ENCODE results near the gene CYGB. TPM values are rescaled to one million over a fixed set of nuclear protein-coding genes. Genes with fewer than 3 reads are reported as not detected.

The CYGB gene
- total and polyA plus RNA-seq, 2 of the 13 experiments (the other 11 are each of a cell fraction or from before 2014, with no cell fraction given) = 18.9 to 27.1 TPM

DNA sequence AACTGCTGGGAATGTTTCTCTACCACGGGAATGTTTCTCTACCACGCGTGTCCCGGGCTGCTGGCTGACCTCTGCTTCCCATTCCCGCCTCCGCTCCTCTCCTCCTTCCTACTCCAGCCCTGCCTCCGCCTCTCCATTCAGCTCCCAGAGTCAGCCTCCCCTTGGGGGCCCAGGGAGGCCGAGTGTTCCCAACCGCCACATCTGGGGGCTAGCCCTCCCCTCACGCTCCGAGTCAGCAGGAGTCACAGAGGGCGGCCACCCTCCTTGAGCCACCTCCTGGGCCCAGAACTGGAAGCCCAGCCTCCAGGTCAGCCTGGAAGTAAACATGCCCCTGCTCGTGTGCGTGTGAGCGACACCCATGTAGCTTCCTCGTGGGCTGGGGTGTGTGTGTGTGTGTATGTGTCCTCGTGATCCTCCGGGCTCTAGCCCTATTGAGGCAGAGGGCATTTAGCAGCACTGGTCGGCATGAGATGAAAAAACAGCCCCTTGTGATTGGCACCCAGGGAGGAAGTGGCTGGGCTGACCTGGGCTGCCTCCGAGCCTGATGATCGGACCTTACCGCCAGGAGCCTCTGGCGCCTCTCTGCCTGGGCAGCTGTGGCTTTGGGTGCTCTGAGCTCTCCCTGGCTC is 7.3 kb downstream of the CYGB start (continued):
- TF ChIP-seq, protein P1, sequence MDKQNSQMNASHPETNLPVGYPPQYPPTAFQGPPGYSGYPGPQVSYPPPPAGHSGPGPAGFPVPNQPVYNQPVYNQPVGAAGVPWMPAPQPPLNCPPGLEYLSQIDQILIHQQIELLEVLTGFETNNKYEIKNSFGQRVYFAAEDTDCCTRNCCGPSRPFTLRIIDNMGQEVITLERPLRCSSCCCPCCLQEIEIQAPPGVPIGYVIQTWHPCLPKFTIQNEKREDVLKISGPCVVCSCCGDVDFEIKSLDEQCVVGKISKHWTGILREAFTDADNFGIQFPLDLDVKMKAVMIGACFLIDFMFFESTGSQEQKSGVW (CRISPR knock-in tag; IDR thresholded peaks at IDR 0.05; ENCODE audit: borderline replicate concordance) = no peak
- TF ChIP-seq ERF (CRISPR knock-in tag; IDR thresholded peaks at IDR 0.05) (no peak), ZNF296 (CRISPR knock-in tag; conservative IDR thresholded peaks at IDR 0.05) (peak; percentile 23; the same call in 1 of the 2 replicates), ZNF205 (CRISPR knock-in tag; IDR thresholded peaks at IDR 0.05) (0 out of 2 replicates have a peak, but pooled peaks have one; percentile 9), GABPB1 (CRISPR knock-in tag; IDR thresholded peaks at IDR 0.05) (0 out of 2 replicates have a peak, but pooled peaks have one; percentile 2), RBM39 (IDR thresholded peaks at IDR 0.05; ENCODE audit: low read depth, low read length, poor library complexity, severe bottlenecking) (peak; percentile 62), EHMT2 (IDR thresholded peaks at IDR 0.05; ENCODE audit: borderline replicate concordance, low read depth, low read length) (no peak), ZNF839 (CRISPR knock-in tag; IDR thresholded peaks at IDR 0.05; ENCODE audit: borderline replicate concordance) (0 out of 2 replicates have a peak, but pooled peaks have one; percentile 5), ZNF121 (CRISPR knock-in tag; IDR thresholded peaks at IDR 0.05) (0 out of 2 replicates have a peak, but pooled peaks have one; percentile 14), TCF12 (IDR thresholded peaks at IDR 0.05) (no peak), TCF12 (CRISPR knock-in tag; IDR thresholded peaks at IDR 0.05) (peak; percentile 52; the same call in 1 of the 2 replicates)
- TF ChIP-seq, protein P2, sequence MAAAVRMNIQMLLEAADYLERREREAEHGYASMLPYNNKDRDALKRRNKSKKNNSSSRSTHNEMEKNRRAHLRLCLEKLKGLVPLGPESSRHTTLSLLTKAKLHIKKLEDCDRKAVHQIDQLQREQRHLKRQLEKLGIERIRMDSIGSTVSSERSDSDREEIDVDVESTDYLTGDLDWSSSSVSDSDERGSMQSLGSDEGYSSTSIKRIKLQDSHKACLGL (CRISPR knock-in tag; IDR thresholded peaks at IDR 0.05) = no peak
- TF ChIP-seq, protein P3, sequence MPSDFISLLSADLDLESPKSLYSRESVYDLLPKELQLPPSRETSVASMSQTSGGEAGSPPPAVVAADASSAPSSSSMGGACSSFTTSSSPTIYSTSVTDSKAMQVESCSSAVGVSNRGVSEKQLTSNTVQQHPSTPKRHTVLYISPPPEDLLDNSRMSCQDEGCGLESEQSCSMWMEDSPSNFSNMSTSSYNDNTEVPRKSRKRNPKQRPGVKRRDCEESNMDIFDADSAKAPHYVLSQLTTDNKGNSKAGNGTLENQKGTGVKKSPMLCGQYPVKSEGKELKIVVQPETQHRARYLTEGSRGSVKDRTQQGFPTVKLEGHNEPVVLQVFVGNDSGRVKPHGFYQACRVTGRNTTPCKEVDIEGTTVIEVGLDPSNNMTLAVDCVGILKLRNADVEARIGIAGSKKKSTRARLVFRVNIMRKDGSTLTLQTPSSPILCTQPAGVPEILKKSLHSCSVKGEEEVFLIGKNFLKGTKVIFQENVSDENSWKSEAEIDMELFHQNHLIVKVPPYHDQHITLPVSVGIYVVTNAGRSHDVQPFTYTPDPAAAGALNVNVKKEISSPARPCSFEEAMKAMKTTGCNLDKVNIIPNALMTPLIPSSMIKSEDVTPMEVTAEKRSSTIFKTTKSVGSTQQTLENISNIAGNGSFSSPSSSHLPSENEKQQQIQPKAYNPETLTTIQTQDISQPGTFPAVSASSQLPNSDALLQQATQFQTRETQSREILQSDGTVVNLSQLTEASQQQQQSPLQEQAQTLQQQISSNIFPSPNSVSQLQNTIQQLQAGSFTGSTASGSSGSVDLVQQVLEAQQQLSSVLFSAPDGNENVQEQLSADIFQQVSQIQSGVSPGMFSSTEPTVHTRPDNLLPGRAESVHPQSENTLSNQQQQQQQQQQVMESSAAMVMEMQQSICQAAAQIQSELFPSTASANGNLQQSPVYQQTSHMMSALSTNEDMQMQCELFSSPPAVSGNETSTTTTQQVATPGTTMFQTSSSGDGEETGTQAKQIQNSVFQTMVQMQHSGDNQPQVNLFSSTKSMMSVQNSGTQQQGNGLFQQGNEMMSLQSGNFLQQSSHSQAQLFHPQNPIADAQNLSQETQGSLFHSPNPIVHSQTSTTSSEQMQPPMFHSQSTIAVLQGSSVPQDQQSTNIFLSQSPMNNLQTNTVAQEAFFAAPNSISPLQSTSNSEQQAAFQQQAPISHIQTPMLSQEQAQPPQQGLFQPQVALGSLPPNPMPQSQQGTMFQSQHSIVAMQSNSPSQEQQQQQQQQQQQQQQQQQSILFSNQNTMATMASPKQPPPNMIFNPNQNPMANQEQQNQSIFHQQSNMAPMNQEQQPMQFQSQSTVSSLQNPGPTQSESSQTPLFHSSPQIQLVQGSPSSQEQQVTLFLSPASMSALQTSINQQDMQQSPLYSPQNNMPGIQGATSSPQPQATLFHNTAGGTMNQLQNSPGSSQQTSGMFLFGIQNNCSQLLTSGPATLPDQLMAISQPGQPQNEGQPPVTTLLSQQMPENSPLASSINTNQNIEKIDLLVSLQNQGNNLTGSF (CRISPR knock-in tag; IDR thresholded peaks at IDR 0.05) = 0 out of 2 replicates have a peak, but pooled peaks have one; percentile 15
- TF ChIP-seq, protein P4, sequence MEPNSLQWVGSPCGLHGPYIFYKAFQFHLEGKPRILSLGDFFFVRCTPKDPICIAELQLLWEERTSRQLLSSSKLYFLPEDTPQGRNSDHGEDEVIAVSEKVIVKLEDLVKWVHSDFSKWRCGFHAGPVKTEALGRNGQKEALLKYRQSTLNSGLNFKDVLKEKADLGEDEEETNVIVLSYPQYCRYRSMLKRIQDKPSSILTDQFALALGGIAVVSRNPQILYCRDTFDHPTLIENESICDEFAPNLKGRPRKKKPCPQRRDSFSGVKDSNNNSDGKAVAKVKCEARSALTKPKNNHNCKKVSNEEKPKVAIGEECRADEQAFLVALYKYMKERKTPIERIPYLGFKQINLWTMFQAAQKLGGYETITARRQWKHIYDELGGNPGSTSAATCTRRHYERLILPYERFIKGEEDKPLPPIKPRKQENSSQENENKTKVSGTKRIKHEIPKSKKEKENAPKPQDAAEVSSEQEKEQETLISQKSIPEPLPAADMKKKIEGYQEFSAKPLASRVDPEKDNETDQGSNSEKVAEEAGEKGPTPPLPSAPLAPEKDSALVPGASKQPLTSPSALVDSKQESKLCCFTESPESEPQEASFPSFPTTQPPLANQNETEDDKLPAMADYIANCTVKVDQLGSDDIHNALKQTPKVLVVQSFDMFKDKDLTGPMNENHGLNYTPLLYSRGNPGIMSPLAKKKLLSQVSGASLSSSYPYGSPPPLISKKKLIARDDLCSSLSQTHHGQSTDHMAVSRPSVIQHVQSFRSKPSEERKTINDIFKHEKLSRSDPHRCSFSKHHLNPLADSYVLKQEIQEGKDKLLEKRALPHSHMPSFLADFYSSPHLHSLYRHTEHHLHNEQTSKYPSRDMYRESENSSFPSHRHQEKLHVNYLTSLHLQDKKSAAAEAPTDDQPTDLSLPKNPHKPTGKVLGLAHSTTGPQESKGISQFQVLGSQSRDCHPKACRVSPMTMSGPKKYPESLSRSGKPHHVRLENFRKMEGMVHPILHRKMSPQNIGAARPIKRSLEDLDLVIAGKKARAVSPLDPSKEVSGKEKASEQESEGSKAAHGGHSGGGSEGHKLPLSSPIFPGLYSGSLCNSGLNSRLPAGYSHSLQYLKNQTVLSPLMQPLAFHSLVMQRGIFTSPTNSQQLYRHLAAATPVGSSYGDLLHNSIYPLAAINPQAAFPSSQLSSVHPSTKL (CRISPR knock-in tag; IDR thresholded peaks at IDR 0.05) = peak; percentile 3; the same call in 1 of the 2 replicates
- TF ChIP-seq, protein P5, sequence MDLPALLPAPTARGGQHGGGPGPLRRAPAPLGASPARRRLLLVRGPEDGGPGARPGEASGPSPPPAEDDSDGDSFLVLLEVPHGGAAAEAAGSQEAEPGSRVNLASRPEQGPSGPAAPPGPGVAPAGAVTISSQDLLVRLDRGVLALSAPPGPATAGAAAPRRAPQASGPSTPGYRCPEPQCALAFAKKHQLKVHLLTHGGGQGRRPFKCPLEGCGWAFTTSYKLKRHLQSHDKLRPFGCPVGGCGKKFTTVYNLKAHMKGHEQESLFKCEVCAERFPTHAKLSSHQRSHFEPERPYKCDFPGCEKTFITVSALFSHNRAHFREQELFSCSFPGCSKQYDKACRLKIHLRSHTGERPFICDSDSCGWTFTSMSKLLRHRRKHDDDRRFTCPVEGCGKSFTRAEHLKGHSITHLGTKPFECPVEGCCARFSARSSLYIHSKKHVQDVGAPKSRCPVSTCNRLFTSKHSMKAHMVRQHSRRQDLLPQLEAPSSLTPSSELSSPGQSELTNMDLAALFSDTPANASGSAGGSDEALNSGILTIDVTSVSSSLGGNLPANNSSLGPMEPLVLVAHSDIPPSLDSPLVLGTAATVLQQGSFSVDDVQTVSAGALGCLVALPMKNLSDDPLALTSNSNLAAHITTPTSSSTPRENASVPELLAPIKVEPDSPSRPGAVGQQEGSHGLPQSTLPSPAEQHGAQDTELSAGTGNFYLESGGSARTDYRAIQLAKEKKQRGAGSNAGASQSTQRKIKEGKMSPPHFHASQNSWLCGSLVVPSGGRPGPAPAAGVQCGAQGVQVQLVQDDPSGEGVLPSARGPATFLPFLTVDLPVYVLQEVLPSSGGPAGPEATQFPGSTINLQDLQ (CRISPR knock-in tag; IDR thresholded peaks at IDR 0.05) = 0 out of 2 replicates have a peak, but pooled peaks have one; percentile 51
